Endothelial cell of umbilical vein (primary cell): Measurements from ENCODE around the gene PROCA1. TPM values are rescaled to one million over a fixed set of nuclear protein-coding genes. Genes with fewer than 3 reads are reported as not detected.

ENCODE experiments used
- BruUV-seq: library from RNA; stranded (reverse); fragments of 400-500 nt; replicated peaks from 2 replicates; lab custom pipeline; 2021; lab: Mats Ljungman, UMichigan
- CTCF ChIA-PET: fragments of 300-600, 350-600 bp; sonication (Branson Sonifier 250); formaldehyde crosslinking; loops from one replicate; lab custom pipeline; 2021; ENCODE audit warnings: antibody characterized with exemption, inconsistent platforms; lab: Charles Lee
- POLR2A ChIA-PET: fragments of 300-600, 350-600 bp; sonication (Branson Sonifier 250); formaldehyde crosslinking; loops from one replicate; lab custom pipeline; 2021; ENCODE audit warnings: antibody characterized with exemption, inconsistent platforms; lab: Charles Lee
- DNase-seq: peaks from one replicate; pipeline ENCODE4 v3.0.0-alpha.2; 2011; ENCODE audit warnings: low read depth, low spot score
- FAIRE-seq: peaks from 2 replicates; lab custom pipeline; 2011; peaks lifted over from hg19 to GRCh38; lab: Jason Lieb, UNC
- H2AFZ ChIP-seq: 2 replicates; pipeline ENCODE4 v1.6.0; 2012; ENCODE audit warnings: low read depth, low read length, control low read depth, inconsistent platforms
- H3K27ac ChIP-seq: 2 replicates; pipeline ENCODE4 v1.5.1; 2011; ENCODE audit warnings: low read depth, mild to moderate bottlenecking, control low read depth, low read length, moderate library complexity; ENCODE audit not compliant: insufficient read depth
- H3K27me3 ChIP-seq, 2 experiments: 2 replicates each; pipeline versions ENCODE4 v1.6.0 to v1.6.1; 2011; ENCODE audit warnings: low read length in 2 of 2, mixed read lengths in 1 of 2; ENCODE audit not compliant: control insufficient read depth in 2 of 2, insufficient read depth in 2 of 2
- H3K36me3 ChIP-seq, 2 experiments: 2 replicates in 1 of 2; 3 replicates in 1 of 2; pipeline ENCODE4 v1.5.1; 2011; ENCODE audit warnings: low read length in 2 of 2, mild to moderate bottlenecking in 1 of 2, moderate library complexity in 1 of 2; ENCODE audit not compliant: control insufficient read depth in 2 of 2, insufficient read depth in 2 of 2; ENCODE audit errors: extremely low read depth in 1 of 2
- H3K4me1 ChIP-seq: 3 replicates; pipeline ENCODE4 v1.5.1; 2011; ENCODE audit warnings: mild to moderate bottlenecking, low read length; ENCODE audit not compliant: control insufficient read depth, insufficient read depth; ENCODE audit errors: extremely low read depth
- H3K4me2 ChIP-seq: 2 replicates; pipeline ENCODE4 v1.6.1; 2011; ENCODE audit warnings: low read length, control low read depth, mixed read lengths; ENCODE audit not compliant: insufficient read depth
- H3K4me3 ChIP-seq, 3 experiments: fragments of 200-600 bp in 1 of 3; sonication (generic), shearing (Covaris generic) in 1 of 3; replicated peaks in 1 of 3; 2 replicates each; pipeline ENCODE4 v1.5.1; 2011 to 2016; ENCODE audit warnings: control low read depth in 3 of 3, low read length in 3 of 3, mild to moderate bottlenecking in 2 of 3, inconsistent platforms in 1 of 3, low read depth in 1 of 3, moderate library complexity in 1 of 3; ENCODE audit not compliant: insufficient read depth in 1 of 3
- H3K79me2 ChIP-seq: 2 replicates; pipeline ENCODE4 v1.6.0; 2012; ENCODE audit warnings: low read length, inconsistent platforms; ENCODE audit not compliant: control insufficient read depth, insufficient read depth
- H3K9ac ChIP-seq: replicated peaks from 2 replicates; pipeline ENCODE3; 2011; ENCODE audit warnings: low read length, control low read depth; ENCODE audit not compliant: insufficient read depth; ENCODE audit errors: extremely low read depth
- H3K9me1 ChIP-seq: replicated peaks from 3 replicates; pipeline ENCODE4 v1.6.0; 2011; ENCODE audit warnings: mild to moderate bottlenecking, low read length; ENCODE audit not compliant: control insufficient read depth, insufficient read depth; ENCODE audit errors: extremely low read depth
- H3K9me3 ChIP-seq: replicated peaks from 2 replicates; pipeline ENCODE4 v1.5.1; 2012; ENCODE audit warnings: low read length, inconsistent platforms; ENCODE audit not compliant: control insufficient read depth, insufficient read depth
- H4K20me1 ChIP-seq: replicated peaks from 2 replicates; pipeline ENCODE3; 2011; ENCODE audit warnings: mild to moderate bottlenecking, low read length; ENCODE audit not compliant: control insufficient read depth, insufficient read depth; ENCODE audit errors: extremely low read depth
- CTCF ChIP-seq, 2 donors: IDR thresholded peaks; 1 replicate in 1 of 2; 2 replicates in 1 of 2; pipeline ENCODE4 v1.5.1; 2011; ENCODE audit warnings: low read length in 2 of 2, mild to moderate bottlenecking in 2 of 2, moderate library complexity in 2 of 2, control low read depth in 1 of 2, inconsistent platforms in 1 of 2, low read depth in 1 of 2; ENCODE audit not compliant: insufficient read depth in 1 of 2; ENCODE audit errors: extremely low read depth in 1 of 2
- EZH2 ChIP-seq: IDR thresholded peaks from 2 replicates; pipeline ENCODE4 v1.6.1; 2012; ENCODE audit warnings: borderline replicate concordance, low read depth, mild to moderate bottlenecking, moderate library complexity, low read length, inconsistent platforms; ENCODE audit not compliant: severe bottlenecking
- GATA2 ChIP-seq: IDR thresholded peaks from 2 replicates; pipeline ENCODE4 v1.7.0; 2011; ENCODE audit warnings: low read depth, mild to moderate bottlenecking, moderate library complexity, mixed read lengths, low read length; ENCODE audit not compliant: insufficient read length, insufficient read depth
- JUN ChIP-seq: IDR thresholded peaks from 2 replicates; pipeline ENCODE4 v1.6.1; 2011; ENCODE audit warnings: borderline replicate concordance, low read depth; ENCODE audit not compliant: insufficient read length, insufficient read depth
- MAX ChIP-seq: IDR thresholded peaks from 2 replicates; pipeline ENCODE4 v1.6.1; 2011; ENCODE audit not compliant: insufficient read depth, insufficient read length
- MYC ChIP-seq: IDR thresholded peaks from one replicate; pipeline ENCODE4 v1.6.1; 2011; ENCODE audit warnings: mild to moderate bottlenecking, low read depth, low read length
- POLR2A ChIP-seq: IDR thresholded peaks from 2 replicates; pipeline ENCODE4 v1.6.1; 2012; ENCODE audit warnings: low read depth, mild to moderate bottlenecking, control low read depth, low read length
- POLR2AphosphoS5 ChIP-seq: IDR thresholded peaks from 2 replicates; pipeline ENCODE4 v1.6.1; 2012; ENCODE audit warnings: low read depth, mild to moderate bottlenecking, control low read depth, low read length, moderate library complexity; ENCODE audit not compliant: insufficient read depth
- dilution Hi-C: fragments of 300-500 bp; cut with MboI; formaldehyde crosslinking; loops from one replicate; pipeline ENCODE4 v1.15.0; 2019; ENCODE audit warnings: low sequenced_read_pairs; ENCODE audit not compliant: extremely low pct_ligation_motif_present
- intact Hi-C: fragments of 100-400 bp; cut with micrococcal nuclease; formaldehyde crosslinking; loops from one replicate; pipeline ENCODE4 v1.10.0; 2022
- polyA plus RNA-seq, 4 experiments: library from polyadenylated mRNA; depleted of rRNA in 3 of 4; stranded (reverse) in 3 of 4; unstranded in 1 of 4; fragments of >200 nt; gene quantifications; 2 replicates each; pipeline versions ENCODE4 v1.2.1 to v1.2.3, GENCODE V29; 2011 to 2012; ENCODE audit warnings: missing spikeins in 1 of 4
- total RNA-seq: library from RNA; stranded (reverse); gene quantifications from 2 replicates; pipeline ENCODE4 v1.2.3, GENCODE V29; 2021

The PROCA1 gene
- total and polyA plus RNA-seq, 2 donors (not counting 3 experiments of a cell fraction or from before 2014, with no cell fraction given) = 2.0 to 2.1 TPM

GRCh38 chr17:28718333-28719020 is 6.8 kb upstream of the PROCA1 start:
- Histone ChIP-seq H3K4me2 (peak overlapping the region; percentile 31), H3K79me2 (peaks cover 42% of the 10 kb centered on the region), H4K20me1 (no peaks in the 10 kb centered on the region), H3K4me3 (no peak overlapping the region), H3K27ac (peak overlapping the region; percentile 58), H3K9me1 (no peaks in the 10 kb centered on the region), H3K4me1 (peaks cover 38% of the 10 kb centered on the region), H2AFZ (peak overlapping the region; percentile 63), H3K36me3 (peaks cover 16 to 21% of the 10 kb centered on the region in 2 experiments), H3K9ac (peak overlapping the region; percentile 22), H3K27me3 (no peaks in the 10 kb centered on the region), H3K9me3 (no peaks in the 10 kb centered on the region)
- dilution Hi-C loops (no loop called here), intact Hi-C loops (loop anchor here (1.0 to 5.0 kb wide), 4 partner anchors 7 to 234 kb away; partner anchors contain the start of genes BLTP2 and PROCA1)
- FAIRE-seq = no peak
- DNase-seq = no peak
- CTCF ChIA-PET = interaction anchor here (2.1 kb wide), 1 partner anchor 72 kb away, joined by 10 read pairs; no protein-coding TSS in a partner anchor
- BruUV-seq = no TSS peak
- POLR2A ChIA-PET = no interaction called here
- no peak for TF ChIP-seq GATA2
- TF ChIP-seq MYC = no peak
- TF ChIP-seq MAX = no peak
- TF ChIP-seq EZH2 = no peak
- no peak for TF ChIP-seq CTCF (IDR thresholded peaks at IDR 0.05; ENCODE audit: extremely low read depth in 1 of 2, insufficient read depth in 1 of 2, low read depth in 1 of 2, low read length in 2 of 2)
- no peak for TF ChIP-seq POLR2AphosphoS5
- TF ChIP-seq JUN = no peak
- no peak for TF ChIP-seq POLR2A
